HG03108 (cell line): ENCODE measurements around the gene FAM83C.

Experiments
- ATAC-seq: cut with Tn5 transposase; IDR thresholded peaks from one replicate; pipeline ENCODE4 v1.9.1; 2021; ENCODE audit warnings: moderate library complexity; ENCODE audit not compliant: unreplicated experiment

FAM83C gene

GRCh38 chr20:35291654-35292503 is at the start of gene FAM83C:
Gene FAM83C (minus strand): TSS chr20:35292425. CDS start chr20:35292304, 121 bp downstream.
- no peak for ATAC-seq

DNA sequence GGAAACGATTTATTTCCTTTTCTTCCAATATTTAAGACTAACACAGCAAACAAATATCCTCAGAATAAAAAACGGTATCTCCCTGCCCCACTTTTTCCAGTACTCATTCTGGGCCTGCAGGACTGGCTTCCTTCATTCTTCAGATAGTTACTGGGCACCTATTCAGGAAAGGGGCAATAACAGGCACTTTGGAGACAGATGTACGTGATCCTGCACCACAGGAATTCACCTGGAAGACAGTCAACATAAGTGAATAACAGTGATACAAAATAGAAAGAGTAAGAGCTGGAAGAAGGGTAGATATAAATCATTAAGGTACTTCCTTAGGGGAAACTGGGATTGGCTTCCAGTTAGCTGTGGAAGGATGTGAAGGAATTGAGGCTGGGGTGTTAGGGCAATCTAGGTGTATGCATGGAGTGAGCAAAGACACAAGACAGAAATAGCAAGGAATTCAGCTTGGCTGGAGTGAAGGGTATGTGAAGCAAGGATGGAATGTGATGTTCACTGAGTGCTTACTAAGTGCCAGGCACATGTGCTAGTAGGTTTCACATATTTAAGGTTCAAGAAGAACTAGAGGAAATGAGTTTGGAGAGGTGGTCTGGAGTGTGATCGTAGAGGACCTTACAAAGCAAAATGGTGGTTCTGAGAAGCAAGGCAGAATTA is 49.3 kb upstream of the FAM83C start:
- no peak for ATAC-seq

- ATAC-seq: no peak
Measured at GRCh38 chr20:35340436-35340835, 48.2 kb upstream of the FAM83C start.

DNA sequence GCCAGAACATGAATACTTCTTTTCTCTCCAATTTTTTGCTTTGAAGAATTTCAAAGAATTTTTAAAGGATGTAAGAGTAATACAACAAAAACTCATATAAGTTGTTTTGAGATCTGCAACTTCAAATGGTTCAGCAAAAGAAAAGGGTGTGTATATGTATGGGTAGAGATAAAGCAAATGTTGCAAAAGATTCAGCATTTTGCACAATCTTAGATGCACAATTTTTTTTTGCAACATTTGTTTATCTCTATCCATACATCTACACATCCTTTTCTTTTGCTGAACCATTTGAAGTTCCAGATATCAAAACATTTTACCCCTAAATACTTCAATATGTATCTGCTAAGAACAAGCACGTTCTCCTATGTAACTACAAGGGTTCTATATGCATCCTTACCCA is 47.4 kb upstream of the FAM83C start:
- no peak for ATAC-seq

GRCh38 chr20:35339007-35339406 is 46.8 kb upstream of the FAM83C start:
- no peak for ATAC-seq

GRCh38 chr20:35334311-35335101 is 42.3 kb upstream of the FAM83C start:
- ATAC-seq: no peak

GRCh38 chr20:35333606-35334005 is 41.4 kb upstream of the FAM83C start:
- ATAC-seq: no peak

DNA sequence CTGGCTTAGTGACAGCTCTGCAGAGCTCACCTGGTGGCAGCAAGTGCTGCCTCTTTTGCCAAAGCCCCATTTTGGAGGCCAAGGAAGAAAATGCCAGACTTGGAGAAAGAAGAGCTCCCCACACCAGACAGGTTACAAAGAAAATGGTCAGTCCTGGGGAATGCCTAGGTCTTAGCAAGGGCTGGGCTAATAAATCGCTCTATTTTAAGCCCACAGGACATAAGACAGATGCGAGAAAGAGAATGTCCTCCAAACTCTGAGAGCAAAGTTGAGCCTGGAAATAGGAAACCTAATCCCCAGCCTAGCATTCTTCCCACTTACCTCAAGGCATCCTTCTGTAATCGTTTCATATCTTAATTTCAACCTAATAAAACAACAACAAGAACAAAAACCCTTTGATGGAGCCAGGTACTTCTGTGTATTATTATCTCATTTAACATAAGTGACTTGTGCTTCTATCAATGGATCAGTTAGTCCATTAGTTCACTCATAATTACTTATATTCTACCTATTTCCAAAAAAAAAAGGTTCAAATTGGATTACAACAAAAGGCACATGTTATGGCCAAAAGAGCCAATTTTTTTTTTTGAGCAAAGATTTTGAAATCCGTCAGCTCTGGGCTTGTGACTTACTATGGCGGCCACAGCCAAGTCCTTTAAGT is 40.4 kb upstream of the FAM83C start:
- no peak for ATAC-seq

- no peak for ATAC-seq
Measured at GRCh38 chr20:35329435-35330139, 37.4 kb upstream of the FAM83C start.

DNA sequence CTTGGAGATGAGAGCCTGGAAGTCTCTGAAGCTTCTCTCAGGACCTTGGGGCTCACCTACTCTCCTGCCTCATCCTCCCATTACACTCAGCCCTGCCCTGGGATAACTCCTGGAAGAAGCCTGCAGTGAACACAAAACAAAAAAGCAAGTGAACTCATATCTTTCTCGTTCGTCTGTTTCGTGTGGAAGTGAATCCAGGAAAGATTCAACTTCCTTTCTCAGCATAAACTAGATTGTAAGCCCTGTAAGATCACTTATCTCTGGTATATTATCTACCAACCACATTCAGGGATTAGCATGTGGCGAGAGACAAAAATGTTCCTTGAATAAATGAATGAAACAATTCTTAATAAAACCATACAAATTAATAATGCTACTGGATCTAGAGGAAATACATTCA is 36.5 kb upstream of the FAM83C start:
- ATAC-seq: no peak

DNA sequence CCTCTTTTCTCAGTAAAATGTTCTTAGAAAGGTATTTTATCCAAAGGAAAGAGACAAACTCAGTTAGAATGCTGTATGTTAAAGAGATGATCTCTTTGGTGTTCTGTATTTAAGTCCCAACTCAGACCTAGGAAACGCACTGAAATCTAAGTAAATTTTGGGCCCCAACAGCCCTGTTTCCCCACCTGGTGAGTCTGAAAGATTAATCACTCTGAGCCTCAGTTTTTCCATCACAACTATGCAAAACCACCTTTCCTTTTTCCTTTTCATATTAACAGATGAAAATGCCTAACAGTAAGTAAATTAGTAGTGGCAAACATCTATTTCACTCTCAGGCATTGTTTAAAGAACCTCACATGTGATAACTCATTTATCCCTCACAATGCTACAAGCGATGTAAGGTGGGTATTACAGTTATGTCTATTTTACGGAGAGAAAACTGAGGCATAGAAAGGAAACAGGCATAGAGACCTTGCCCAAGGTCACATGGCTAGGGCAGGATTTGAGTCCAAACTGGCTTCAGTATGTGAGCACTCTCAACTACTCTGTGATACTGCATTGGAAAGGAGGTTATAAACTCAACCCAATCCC is 36.0 kb upstream of the FAM83C start:
- ATAC-seq: no peak

DNA sequence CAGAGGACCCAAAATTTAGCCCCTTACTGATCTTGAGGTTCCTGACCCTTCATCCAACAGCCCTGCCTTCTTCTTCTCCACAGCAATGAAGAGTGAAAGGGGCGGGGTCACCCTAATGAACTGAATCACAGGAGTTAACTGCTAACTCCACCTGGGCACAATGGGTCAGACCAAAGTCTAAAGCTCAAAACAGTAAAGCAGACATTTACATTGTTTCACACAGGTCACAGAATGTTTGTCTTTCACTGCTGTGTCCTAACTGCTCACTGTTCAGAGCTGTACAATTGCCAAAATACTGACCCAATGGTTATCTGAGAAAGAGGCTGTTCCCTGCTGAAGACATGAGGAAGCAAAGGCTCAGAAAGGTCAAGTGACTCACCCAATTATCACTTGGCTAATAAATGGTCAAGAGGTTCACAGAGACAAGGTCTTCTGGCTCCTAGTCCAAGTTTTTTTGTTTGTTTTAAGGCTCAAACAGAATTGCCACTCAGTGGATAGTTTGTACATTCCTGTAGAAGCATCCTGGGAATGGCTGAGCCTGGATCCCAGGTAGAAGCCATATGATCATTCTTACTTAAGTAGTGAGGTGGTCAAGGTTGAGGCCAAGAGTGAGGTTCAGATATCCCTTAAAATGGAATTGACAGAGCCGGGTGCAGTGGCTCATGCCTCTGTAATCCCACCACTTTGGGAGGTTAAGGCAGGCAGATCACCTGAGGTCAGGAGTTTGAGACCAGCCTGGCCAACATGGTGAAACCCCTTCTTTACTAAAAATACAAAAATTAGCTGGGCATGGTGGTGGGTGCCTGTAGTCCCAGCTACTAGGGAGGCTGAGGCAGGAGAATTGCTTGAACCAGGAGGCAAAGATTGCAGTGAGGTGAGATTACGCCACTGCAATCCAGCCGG is 35.1 kb upstream of the FAM83C start:
- ATAC-seq: no peak

DNA sequence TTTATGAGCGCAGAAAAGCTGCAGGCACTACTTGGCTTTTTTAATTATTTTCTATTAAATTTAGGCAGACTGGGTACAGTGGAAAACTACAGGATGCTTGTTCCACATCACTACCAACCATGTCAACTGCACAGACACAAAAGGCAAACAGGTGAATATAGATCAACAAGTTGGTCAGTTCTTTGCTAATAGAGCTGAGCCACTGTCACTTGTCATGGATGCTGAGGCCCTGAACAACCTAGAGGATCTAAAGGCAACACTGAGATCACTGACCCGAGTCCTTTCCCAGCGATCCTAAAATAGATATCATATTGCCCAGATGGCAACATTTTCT is 34.5 kb upstream of the FAM83C start:
- no peak for ATAC-seq

DNA sequence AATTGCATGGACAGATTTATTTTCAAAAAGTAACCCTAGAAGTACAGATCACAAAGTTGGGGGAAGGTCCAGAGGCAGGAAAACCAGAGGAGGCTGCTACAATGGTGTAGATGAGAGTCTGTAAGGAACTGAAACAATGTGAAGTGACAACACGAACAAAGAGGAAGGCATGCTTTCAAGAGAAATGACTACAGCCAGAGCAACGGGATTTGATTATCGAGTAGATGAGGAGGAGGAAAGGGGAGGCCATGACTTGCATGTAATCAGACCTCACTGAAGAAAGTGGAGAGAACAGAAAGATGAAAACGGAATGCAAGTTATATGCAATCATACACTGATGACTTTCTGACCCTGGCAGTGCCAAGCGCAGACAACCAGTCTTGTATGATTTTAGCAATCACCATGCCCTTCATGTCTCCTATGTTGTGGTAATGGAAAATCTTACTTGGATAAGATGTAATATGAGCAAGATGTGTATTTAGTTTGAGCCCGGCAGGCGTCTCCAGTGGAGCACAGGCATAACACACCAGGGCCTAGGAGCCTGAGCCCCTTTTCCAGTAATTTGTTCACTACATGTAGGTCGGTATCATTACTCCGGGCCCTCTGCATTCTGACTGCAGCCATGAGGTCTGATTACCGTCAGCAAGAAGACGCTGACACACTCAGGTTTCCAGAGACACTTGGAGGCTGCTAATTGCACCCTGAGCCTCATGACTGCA is 34.0 kb upstream of the FAM83C start:
- no peak for ATAC-seq

DNA sequence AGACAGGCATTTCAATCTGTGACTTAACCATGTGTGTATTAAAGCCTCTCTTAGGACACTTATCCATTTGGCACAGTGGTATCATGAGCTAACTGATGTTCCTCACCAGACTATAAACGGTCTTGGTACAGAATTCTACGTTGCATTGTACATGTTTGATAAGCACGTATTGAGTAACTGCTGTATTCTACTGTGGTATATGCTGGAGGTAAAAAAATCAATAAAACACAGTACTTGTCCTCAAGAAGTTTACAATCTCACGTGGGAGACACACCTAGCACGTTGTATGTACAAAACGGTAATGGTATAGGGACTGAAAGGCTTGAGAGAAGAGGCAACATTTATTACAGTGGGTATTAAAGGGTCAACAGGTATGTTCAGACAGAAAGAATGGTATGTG is 33.2 kb upstream of the FAM83C start:
- ATAC-seq: no peak

GRCh38 chr20:35320396-35321126 is 28.3 kb upstream of the FAM83C start:
- ATAC-seq: no peak

DNA sequence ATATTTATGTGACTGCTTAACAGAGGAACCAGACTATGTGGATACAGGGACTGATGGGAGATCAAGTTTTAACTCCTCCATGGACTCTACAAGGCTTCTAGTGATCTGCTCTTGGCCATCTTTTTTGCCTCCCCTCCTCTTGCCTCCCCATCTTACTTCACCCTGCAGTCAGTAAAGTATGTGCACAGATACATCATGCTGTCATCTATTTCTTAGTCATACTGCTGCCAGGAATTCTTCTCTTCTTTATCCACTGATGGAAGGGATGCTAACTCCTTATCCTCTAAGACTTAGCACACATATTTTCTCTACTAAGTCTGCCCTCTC is 27.6 kb upstream of the FAM83C start:
- no peak for ATAC-seq
